RWPE2 (cell line): ENCODE results near the gene NUMBL.

Experiments
- ATAC-seq: fragments of 200-7000 bp; cut with Tn5 transposase; 3 replicates; pipeline ENCODE4 v1.9.1; 2021; ENCODE audit warnings: low read depth
- DNase-seq: peaks from one replicate; pipeline ENCODE4 v3.0.0-alpha.2; 2020; ENCODE audit warnings: low spot score
- H3K27ac ChIP-seq: fragments of 450-650 bp; 2 replicates; pipeline ENCODE4 v1.5.1; 2017; ENCODE audit warnings: mild to moderate bottlenecking; ENCODE audit not compliant: poor library complexity, severe bottlenecking
- H3K27me3 ChIP-seq: fragments of 250-450 bp; sonication (Bioruptor Pico); 2 replicates; pipeline ENCODE4 v1.5.1; 2021; ENCODE audit warnings: mild to moderate bottlenecking, moderate library complexity; ENCODE audit not compliant: insufficient read depth, poor library complexity, severe bottlenecking
- H3K36me3 ChIP-seq: fragments of 250-450 bp; sonication (Bioruptor Pico); 2 replicates; pipeline ENCODE4 v1.5.1; 2020; ENCODE audit warnings: low read depth, mild to moderate bottlenecking, moderate library complexity
- H3K4me1 ChIP-seq: fragments of 250-450 bp; sonication (Bioruptor Pico); 2 replicates; pipeline ENCODE4 v1.5.1; 2021; ENCODE audit warnings: mild to moderate bottlenecking, moderate library complexity; ENCODE audit not compliant: insufficient read depth, poor library complexity, severe bottlenecking
- H3K4me3 ChIP-seq: fragments of 250-450 bp; sonication (Bioruptor Pico); 2 replicates; pipeline ENCODE4 v1.5.1; 2021; ENCODE audit warnings: mild to moderate bottlenecking, moderate library complexity; ENCODE audit not compliant: severe bottlenecking
- H3K9me3 ChIP-seq: fragments of 250-450 bp; sonication (Bioruptor Pico); 2 replicates; pipeline ENCODE4 v1.5.1; 2021; ENCODE audit warnings: mild to moderate bottlenecking, moderate library complexity; ENCODE audit not compliant: severe bottlenecking
- CTCF ChIP-seq: fragments of 450-650 bp; IDR thresholded peaks from one replicate; pipeline ENCODE4 v1.5.1; 2017; ENCODE audit warnings: mild to moderate bottlenecking, moderate library complexity; ENCODE audit not compliant: poor library complexity, severe bottlenecking

NUMBL gene

GRCh38 chr19:40639638-40639982 is 50.8 kb downstream of the NUMBL start:
- no peaks in the 10 kb centered on the region for H3K27me3 ChIP-seq
- DNase-seq (no peak), ATAC-seq (no peak)
- no peaks in the 10 kb centered on the region for H3K4me1 ChIP-seq
- no peaks in the 10 kb centered on the region for H3K36me3 ChIP-seq
- H3K27ac ChIP-seq: no peak overlapping the region
- TF ChIP-seq CTCF: no peak
- no peak overlapping the region for H3K4me3 ChIP-seq
- no peaks in the 10 kb centered on the region for H3K9me3 ChIP-seq

- Histone ChIP-seq H3K9me3 (no peaks in the 10 kb centered on the region), H3K36me3 (no peaks in the 10 kb centered on the region), H3K27me3 (no peaks in the 10 kb centered on the region), H3K4me1 (no peaks in the 10 kb centered on the region), H3K4me3 (no peak overlapping the region), H3K27ac (no peak overlapping the region)
- DNase-seq (no peak), ATAC-seq (no peak)
- TF ChIP-seq CTCF: no peak
These were observed 52.1 kb downstream of the NUMBL start for GRCh38 chr19:40638327-40638726.

GRCh38 chr19:40633207-40633606 is 57.2 kb downstream of the NUMBL start:
- Histone ChIP-seq H3K27ac (no peak overlapping the region), H3K4me1 (no peaks in the 10 kb centered on the region), H3K4me3 (no peak overlapping the region), H3K36me3 (peaks cover 10% of the 10 kb centered on the region), H3K27me3 (no peaks in the 10 kb centered on the region), H3K9me3 (no peaks in the 10 kb centered on the region)
- ATAC-seq: peak; percentile 26; the same call in 1 of the 3 replicates
- DNase-seq: no peak
- TF ChIP-seq CTCF: no peak

- ATAC-seq: no peak
- no peaks in the 10 kb centered on the region for H3K27me3 ChIP-seq
- no peak overlapping the region for H3K4me3 ChIP-seq
- no peak overlapping the region for H3K27ac ChIP-seq
- no peak for TF ChIP-seq CTCF
- no peak for DNase-seq
- H3K9me3 ChIP-seq: no peaks in the 10 kb centered on the region
- H3K36me3 ChIP-seq: peaks cover 17% of the 10 kb centered on the region
- no peaks in the 10 kb centered on the region for H3K4me1 ChIP-seq
These were observed 58.0 kb downstream of the NUMBL start for GRCh38 chr19:40632311-40633036.

- Histone ChIP-seq H3K4me3 (no peak overlapping the region), H3K27me3 (no peaks in the 10 kb centered on the region), H3K9me3 (no peaks in the 10 kb centered on the region), H3K27ac (no peak overlapping the region), H3K4me1 (no peaks in the 10 kb centered on the region), H3K36me3 (peaks cover 26% of the 10 kb centered on the region)
- no peak for ATAC-seq
- no peak for DNase-seq
- no peak for TF ChIP-seq CTCF
These were observed 59.8 kb downstream of the NUMBL start for GRCh38 chr19:40630571-40631160.
